Measurements from ENCODE around the gene EMC1. TPM values are rescaled to one million over a fixed set of nuclear protein-coding genes. Genes with fewer than 3 reads are reported as not detected.
"Not testable (repeated sequence)": the region's sequence is repeated elsewhere in the genome, so short reads cannot be mapped to it uniquely, and the experiment has no call there.

The EMC1 gene
- total RNA-seq, 1 experiment from 2014 or later: 60.0 TPM

- Histone ChIP-seq H2BK12ac (ENCODE audit: insufficient read length, low read depth, low read length) (no peak overlapping the region), H3K79me1 (ENCODE audit: insufficient read depth, low read depth, low read length, poor library complexity, severe bottlenecking) (no peaks in the 10 kb centered on the region), H4K8ac (replicated peaks; ENCODE audit: insufficient read length, low read depth, low read length) (no peak overlapping the region), H3K23me2 (ENCODE audit: insufficient read length, low read depth, low read length, poor library complexity, severe bottlenecking) (no peaks in the 10 kb centered on the region), H3K56ac (ENCODE audit: insufficient read length, low read depth, low read length) (no peak overlapping the region), H2BK120ac (ENCODE audit: low read depth, low read length, poor library complexity, severe bottlenecking) (no peak overlapping the region), H2AFZ (ENCODE audit: low read length) (no peak overlapping the region), H3T11ph (ENCODE audit: low read length) (no peak overlapping the region), H2BK5ac (ENCODE audit: insufficient read length, low read length) (no peak overlapping the region), H3K9ac (ENCODE audit: extremely low read depth, insufficient read length, low read length) (no peak overlapping the region), H3K23ac (ENCODE audit: insufficient read length, low read depth, low read length) (no peak overlapping the region), H2AK5ac (ENCODE audit: insufficient read length, low read length) (no peak overlapping the region), H2BK20ac (ENCODE audit: low read depth, low read length, poor library complexity, severe bottlenecking) (no peak overlapping the region), H3K9me3 (ENCODE audit: control insufficient read depth, low read depth, low read length) (no peaks in the 10 kb centered on the region), H3K18ac (ENCODE audit: insufficient read length, low read depth, low read length) (no peak overlapping the region), H4K20me1 (ENCODE audit: control insufficient read depth, insufficient read depth, insufficient read length) (no peaks in the 10 kb centered on the region), H3K14ac (ENCODE audit: insufficient read depth, low read length) (no peak overlapping the region), H3K79me2 (ENCODE audit: insufficient read depth, low read length) (no peaks in the 10 kb centered on the region), H4K5ac (ENCODE audit: insufficient read length, low read depth, low read length) (no peak overlapping the region), H3K4me2 (ENCODE audit: insufficient read depth, insufficient read length, low read length) (no peak overlapping the region), H2BK15ac (ENCODE audit: low read depth, low read length) (no peak overlapping the region), H3K27ac (ENCODE audit: insufficient read length, low read depth, low read length) (no peak overlapping the region), H3K27me3 (ENCODE audit: insufficient read depth, low read length) (no peaks in the 10 kb centered on the region), H3K4me1 (ENCODE audit: insufficient read depth, low read length) (no peaks in the 10 kb centered on the region), H4K91ac (ENCODE audit: insufficient read length, low read depth, low read length) (no peak overlapping the region), H3K4ac (ENCODE audit: low read depth, low read length) (no peak overlapping the region)
- no peaks in the 10 kb centered on the region for H3K27me3 Mint-ChIP-seq (ENCODE audit: low read depth)
- DNase-seq: no peak
- no peaks in the 10 kb centered on the region; a peak in 1 of 5 replicates for H3K9me3 Mint-ChIP-seq
- TF ChIP-seq, protein P1, sequence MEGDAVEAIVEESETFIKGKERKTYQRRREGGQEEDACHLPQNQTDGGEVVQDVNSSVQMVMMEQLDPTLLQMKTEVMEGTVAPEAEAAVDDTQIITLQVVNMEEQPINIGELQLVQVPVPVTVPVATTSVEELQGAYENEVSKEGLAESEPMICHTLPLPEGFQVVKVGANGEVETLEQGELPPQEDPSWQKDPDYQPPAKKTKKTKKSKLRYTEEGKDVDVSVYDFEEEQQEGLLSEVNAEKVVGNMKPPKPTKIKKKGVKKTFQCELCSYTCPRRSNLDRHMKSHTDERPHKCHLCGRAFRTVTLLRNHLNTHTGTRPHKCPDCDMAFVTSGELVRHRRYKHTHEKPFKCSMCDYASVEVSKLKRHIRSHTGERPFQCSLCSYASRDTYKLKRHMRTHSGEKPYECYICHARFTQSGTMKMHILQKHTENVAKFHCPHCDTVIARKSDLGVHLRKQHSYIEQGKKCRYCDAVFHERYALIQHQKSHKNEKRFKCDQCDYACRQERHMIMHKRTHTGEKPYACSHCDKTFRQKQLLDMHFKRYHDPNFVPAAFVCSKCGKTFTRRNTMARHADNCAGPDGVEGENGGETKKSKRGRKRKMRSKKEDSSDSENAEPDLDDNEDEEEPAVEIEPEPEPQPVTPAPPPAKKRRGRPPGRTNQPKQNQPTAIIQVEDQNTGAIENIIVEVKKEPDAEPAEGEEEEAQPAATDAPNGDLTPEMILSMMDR (conservative IDR thresholded peaks at IDR 0.05): no peak
- H3K36me3 Mint-ChIP-seq (ENCODE audit: insufficient read depth in 1 of 3, low read depth in 3 of 3): peaks cover 30 to 85% (median 68%) of the 10 kb centered on the region in 3 experiments
- H3K4me3 Mint-ChIP-seq: no peak overlapping the region
- peak overlapping the region in 1 of 3 experiments; percentile 66; a peak in 1 of 7 replicates for H3K27ac Mint-ChIP-seq
- H3K4me1 Mint-ChIP-seq: no peaks in the 10 kb centered on the region
These were observed 18.8 kb downstream of the EMC1 start for GRCh38 chr1:19232524-19232846.

DNA sequence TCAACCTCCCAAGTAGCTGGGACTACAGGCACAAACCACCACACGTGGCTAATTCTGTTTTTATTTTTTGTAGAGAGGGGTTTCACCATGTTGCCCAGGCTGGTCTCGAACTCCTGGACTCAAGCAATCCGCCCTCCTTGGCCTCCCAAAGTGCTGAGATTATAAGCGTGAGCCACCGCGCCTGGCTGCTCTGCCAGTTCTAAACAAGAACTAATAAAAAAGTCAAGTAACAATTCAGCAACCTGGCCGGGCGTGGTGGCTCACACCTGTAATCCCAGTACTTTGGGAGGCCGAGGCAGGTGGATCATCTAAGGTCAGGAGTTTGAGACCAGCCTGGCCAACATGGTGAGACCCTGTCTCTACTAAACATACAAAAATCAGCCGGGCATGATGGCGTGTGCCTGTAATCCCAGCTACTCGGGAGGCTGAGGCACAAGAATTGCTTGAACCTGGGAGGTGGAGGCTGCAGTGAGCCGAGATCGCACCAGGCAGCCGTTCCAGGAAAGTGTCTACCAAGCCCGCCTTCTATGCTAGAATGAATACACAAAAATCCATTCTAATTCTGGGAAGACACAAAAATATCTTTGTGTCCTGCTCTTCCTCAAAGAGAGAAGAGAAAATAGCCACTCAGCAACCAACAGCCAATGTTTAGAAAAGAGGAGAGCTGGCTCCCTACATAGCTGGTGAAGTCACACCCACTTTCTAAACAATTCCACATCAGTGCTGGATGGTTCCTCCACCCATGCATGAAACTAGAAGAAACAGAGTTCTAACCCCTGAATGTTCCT, 19.4 kb downstream of the EMC1 start:
- not testable (repeated sequence) for H3K9me3 ChIP-seq (ENCODE audit: control insufficient read depth, low read depth, low read length); H3K79me1 ChIP-seq (ENCODE audit: insufficient read depth, low read depth, low read length, poor library complexity, severe bottlenecking); H3K9ac ChIP-seq (ENCODE audit: extremely low read depth, insufficient read length, low read length); H3K4me1 Mint-ChIP-seq; H2BK12ac ChIP-seq (ENCODE audit: insufficient read length, low read depth, low read length); H3K9me3 Mint-ChIP-seq; H4K91ac ChIP-seq (ENCODE audit: insufficient read length, low read depth, low read length); DNase-seq; H3K4ac ChIP-seq (ENCODE audit: low read depth, low read length); H4K8ac ChIP-seq (replicated peaks; ENCODE audit: insufficient read length, low read depth, low read length); H3K4me2 ChIP-seq (ENCODE audit: insufficient read depth, insufficient read length, low read length); H3K23ac ChIP-seq (ENCODE audit: insufficient read length, low read depth, low read length); H4K5ac ChIP-seq (ENCODE audit: insufficient read length, low read depth, low read length); H3K27me3 Mint-ChIP-seq (ENCODE audit: low read depth); H3K27me3 ChIP-seq (ENCODE audit: insufficient read depth, low read length); H3K27ac ChIP-seq (ENCODE audit: insufficient read length, low read depth, low read length); H3T11ph ChIP-seq (ENCODE audit: low read length); H4K20me1 ChIP-seq (ENCODE audit: control insufficient read depth, insufficient read depth, insufficient read length); H2BK120ac ChIP-seq (ENCODE audit: low read depth, low read length, poor library complexity, severe bottlenecking); H3K79me2 ChIP-seq (ENCODE audit: insufficient read depth, low read length); H2BK5ac ChIP-seq (ENCODE audit: insufficient read length, low read length); H2BK15ac ChIP-seq (ENCODE audit: low read depth, low read length); H3K14ac ChIP-seq (ENCODE audit: insufficient read depth, low read length); H3K18ac ChIP-seq (ENCODE audit: insufficient read length, low read depth, low read length); H3K56ac ChIP-seq (ENCODE audit: insufficient read length, low read depth, low read length); H2AFZ ChIP-seq (ENCODE audit: low read length); H3K4me3 Mint-ChIP-seq; H2AK5ac ChIP-seq (ENCODE audit: insufficient read length, low read length); H2BK20ac ChIP-seq (ENCODE audit: low read depth, low read length, poor library complexity, severe bottlenecking); H3K4me1 ChIP-seq (ENCODE audit: insufficient read depth, low read length); H3K23me2 ChIP-seq (ENCODE audit: insufficient read length, low read depth, low read length, poor library complexity, severe bottlenecking)
- peak overlapping the region in 1 of 3 experiments; percentile 66; a peak in 1 of 7 replicates for H3K27ac Mint-ChIP-seq
- WGBS (ENCODE audit: extremely low coverage, insufficient read length, low lambda C conversion rate): no CpG with 5 or more reads among the region's 16 CpGs
- H3K36me3 Mint-ChIP-seq (ENCODE audit: insufficient read depth in 1 of 3, low read depth in 3 of 3): peaks cover 30 to 85% (median 68%) of the 10 kb centered on the region in 3 experiments

All from H9 (cell line).